ENCODE measurements around the gene CHST3.

Gene CHST3

DNA sequence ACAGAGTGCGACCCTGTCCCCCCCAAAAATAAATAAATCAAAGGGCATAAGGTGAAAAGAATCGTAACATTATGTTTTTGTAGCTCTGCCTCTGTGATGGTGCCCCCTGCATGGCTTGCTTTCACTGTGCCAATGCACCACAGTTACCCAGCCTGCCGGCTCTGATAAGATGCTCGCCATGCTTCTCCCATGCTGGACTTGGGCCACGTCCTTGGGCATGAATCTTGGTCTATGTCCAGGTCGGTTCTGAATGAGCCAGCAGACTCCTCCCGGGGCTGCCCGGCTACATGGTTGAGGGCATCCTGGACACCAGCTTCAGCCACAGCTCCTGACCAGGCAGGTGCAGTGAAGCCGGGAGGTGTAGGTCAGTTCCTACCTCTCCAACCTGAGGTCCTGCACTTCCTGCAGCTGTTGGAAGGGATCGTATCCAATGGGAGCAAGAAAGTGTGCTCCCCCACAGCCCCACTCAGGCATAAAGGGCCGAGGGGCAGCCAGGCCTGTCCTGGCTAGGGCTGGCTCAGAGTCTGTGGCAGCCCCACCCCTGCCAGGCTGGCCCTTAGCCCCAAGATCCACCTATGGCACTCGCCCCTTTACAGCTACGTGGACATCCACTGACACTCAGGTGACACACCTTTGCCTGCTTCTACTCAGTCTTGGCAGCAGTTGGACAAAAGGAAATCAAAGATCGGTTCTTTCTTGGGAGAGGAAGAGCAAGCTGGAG, 34.1 kb downstream of the CHST3 start:
- no peaks in the 10 kb centered on the region for H3K36me3 Mint-ChIP-seq
- H3K9me3 Mint-ChIP-seq, result no peaks in the 10 kb centered on the region
- ATAC-seq (replicated peaks) (no peak), DNase-seq (no peak)
- H3K27ac Mint-ChIP-seq, result no peak overlapping the region
- peaks cover 0 to 14% of the 10 kb centered on the region in 2 donors for H3K27me3 Mint-ChIP-seq
- peaks cover 6 to 20% of the 10 kb centered on the region in 2 donors for H3K4me1 Mint-ChIP-seq
- H3K4me3 Mint-ChIP-seq, result no peak overlapping the region

DNA sequence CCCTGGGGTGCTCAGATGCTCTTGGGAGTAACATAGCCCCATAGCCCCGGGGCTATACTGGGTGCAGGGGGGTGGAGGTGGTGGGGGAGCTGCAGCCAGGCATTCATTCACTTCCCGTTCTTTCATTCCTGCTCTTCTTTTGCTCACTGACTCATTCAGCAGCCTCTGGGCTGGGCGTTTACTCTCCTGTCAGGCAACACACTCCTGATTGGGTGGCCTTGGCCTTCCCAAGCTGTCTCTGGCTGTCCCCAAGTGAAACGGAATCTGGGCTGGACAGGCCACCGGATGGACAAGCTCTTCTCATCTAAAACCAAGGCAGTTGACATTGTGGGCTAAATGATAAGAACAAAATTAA, 34.6 kb downstream of the CHST3 start:
- no peaks in the 10 kb centered on the region for H3K36me3 Mint-ChIP-seq
- no peak for ATAC-seq (replicated peaks)
- peaks cover 6 to 20% of the 10 kb centered on the region in 2 donors for H3K4me1 Mint-ChIP-seq
- DNase-seq, result no peak
- peaks cover 0 to 12% of the 10 kb centered on the region in 2 donors for H3K27me3 Mint-ChIP-seq
- H3K9me3 Mint-ChIP-seq, result no peaks in the 10 kb centered on the region
- H3K4me3 Mint-ChIP-seq, result no peak overlapping the region
- H3K27ac Mint-ChIP-seq, result no peak overlapping the region

DNA sequence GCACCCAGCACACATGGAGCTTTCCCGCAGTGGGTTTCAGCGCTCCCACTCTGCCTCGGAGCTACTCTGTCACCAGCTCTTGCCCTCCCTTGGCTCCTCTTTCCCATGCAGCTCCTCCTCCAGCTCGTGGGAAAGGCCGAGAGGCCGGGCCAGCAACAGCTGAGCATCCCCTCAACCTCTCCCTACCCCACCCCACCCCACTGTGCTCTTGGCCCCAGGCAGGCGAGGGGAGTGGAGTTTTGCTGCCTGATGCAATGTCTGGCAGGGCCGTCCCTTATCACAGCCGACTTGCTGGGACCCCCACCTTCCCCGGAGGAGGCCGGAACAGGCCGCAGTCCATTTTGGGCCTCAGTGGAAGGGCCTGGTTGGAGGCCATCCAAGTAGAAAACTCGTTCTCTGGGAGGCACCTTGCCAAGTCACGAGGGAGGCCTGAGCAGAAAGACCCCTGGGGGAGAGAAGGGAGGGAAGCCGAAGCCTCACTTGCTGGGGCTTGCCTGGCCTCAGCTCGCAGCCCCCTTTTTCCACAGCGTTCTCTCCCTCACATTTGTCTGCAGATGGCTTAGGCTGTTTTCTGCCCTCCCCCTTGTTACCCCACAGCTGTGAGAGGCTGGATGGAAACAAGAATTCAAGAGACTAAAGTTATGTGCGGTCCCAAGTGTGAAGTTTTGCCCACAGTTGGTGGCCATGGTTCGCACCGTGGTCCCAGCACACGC, 35.3 kb downstream of the CHST3 start:
- peaks cover 6 to 20% of the 10 kb centered on the region in 2 donors for H3K4me1 Mint-ChIP-seq
- H3K27ac Mint-ChIP-seq, result peak overlapping the region; percentile 71
- peaks cover 0 to 12% of the 10 kb centered on the region in 2 donors for H3K27me3 Mint-ChIP-seq
- no peaks in the 10 kb centered on the region for H3K36me3 Mint-ChIP-seq
- H3K9me3 Mint-ChIP-seq, result no peaks in the 10 kb centered on the region
- DNase-seq, result no peak
- peak in 1 of 2 donors; percentile 77 for ATAC-seq (replicated peaks)
- H3K4me3 Mint-ChIP-seq, result no peak overlapping the region

DNA sequence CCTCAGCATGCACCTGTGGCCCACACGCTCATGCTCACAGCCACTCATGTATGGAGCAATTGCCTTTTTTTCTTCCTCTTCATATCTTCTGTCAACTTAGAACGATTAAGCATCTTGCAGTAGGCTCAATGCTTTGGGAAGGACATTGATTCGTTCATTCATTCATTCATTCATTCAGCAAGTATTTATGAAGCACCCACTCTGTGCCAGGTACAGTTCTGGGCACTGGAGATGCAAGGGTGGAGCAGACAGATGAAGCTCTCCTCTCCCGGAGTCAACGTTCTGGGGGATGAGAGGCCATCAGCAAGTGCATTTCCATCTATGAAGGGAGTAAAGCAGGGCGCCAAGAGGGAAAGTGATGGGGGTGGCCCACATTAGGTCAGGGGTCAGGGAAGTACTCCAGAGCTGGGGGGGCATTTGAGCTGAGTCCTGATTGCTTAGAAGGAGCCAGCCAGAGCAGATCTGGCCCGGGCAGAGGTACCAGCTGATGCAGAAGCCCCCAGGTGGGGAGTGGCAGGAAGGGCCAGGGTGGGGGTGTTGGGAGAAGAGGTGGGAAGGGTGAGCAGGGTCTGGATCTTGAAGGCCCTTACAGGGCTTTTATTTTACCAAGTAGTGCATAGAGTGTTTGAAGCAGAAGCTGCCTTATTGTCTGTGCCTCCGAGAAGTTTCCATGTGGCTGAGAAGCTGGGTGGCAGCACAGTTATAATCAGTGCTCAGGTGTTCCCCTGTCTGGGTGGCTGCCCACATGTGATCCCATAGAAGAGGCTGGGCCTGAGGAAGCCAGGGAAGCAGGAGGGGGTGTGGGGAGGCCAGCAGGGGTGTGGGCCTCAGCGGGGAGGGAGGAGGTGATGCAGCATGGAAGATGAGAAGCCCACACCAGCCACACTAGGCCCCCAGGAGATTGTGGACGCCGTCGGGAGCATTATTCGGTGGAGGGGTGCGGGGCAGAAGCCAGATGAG, 36.2 kb downstream of the CHST3 start:
- H3K4me1 Mint-ChIP-seq, result peaks cover 6 to 20% of the 10 kb centered on the region in 2 donors
- H3K4me3 Mint-ChIP-seq, result no peak overlapping the region
- H3K36me3 Mint-ChIP-seq, result no peaks in the 10 kb centered on the region
- peak overlapping the region; percentile 71 for H3K27ac Mint-ChIP-seq
- DNase-seq (no peak), ATAC-seq (replicated peaks) (peak in 1 of 2 donors; percentile 54)
- no peaks in the 10 kb centered on the region for H3K9me3 Mint-ChIP-seq
- H3K27me3 Mint-ChIP-seq, result peaks cover 0 to 12% of the 10 kb centered on the region in 2 donors

DNA sequence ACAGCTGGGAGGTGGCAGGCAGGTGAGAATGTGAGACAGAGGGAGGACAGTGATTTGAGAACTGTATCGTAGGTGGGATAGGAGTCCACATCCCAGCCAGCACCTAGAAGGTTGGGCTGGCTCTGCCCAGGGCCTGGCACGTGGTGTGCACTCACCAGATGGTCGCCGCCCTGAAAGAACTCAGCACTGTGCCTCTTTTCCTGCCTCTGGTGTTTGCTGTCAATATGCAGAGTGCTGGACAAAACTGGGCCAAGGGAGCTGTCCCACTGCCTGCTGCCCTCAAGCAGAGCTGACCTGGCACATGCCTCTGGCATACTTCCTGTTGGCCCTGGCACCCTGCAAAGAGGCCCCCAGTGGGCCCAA, 36.8 kb downstream of the CHST3 start:
- Mint-ChIP-seq H3K9me3 (no peaks in the 10 kb centered on the region), H3K27me3 (peaks cover 0 to 12% of the 10 kb centered on the region in 2 donors), H3K27ac (no peak overlapping the region), H3K4me3 (no peak overlapping the region), H3K4me1 (peaks cover 9 to 20% of the 10 kb centered on the region in 2 donors), H3K36me3 (no peaks in the 10 kb centered on the region)
- peak in 1 of 2 donors; percentile 28 for ATAC-seq (replicated peaks)
- no peak for DNase-seq

DNA sequence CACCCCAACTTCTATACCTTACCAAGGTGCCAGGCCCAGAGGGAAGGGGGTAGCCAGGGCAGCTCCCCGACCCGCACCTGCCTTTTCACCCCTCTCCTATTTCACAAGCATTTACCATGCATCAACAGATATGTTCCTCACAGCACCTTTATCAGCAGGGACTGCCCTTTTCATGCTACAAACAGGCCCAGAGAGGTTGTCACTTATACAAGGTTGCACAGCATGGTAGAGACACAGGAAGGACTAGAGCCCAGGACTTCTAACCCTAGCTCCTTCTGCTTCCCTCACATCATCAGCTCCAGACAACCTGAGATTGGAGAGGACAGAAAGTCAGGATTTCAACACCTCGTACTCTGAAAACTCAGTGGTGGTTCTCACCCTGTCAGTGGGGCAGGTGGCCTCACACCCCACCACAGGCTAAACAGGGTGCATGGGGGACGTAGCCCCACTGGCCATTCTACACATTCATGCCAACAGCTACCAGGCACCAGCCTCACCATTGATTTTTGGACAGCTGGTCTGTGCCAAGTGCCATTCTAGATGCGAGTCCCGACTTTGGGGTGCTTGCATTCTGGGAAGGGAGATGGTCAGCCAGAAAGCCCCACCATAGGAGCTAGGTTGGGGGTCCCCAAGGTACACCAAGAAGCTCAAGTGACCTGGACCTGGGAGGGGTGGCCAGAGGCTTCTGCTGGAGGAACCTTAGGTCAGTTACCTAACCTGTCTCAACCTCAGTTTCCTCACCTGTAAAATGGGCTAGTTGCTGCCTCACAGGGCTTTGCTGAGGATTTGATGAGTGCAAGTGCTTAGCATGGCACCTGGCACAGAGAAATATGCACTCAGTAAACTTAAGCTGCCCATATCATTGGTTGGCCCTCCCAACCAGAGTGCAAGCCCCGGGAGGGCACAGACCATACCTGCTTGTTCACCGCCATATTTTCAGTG, 38.4 kb downstream of the CHST3 start:
- peaks cover 16 to 18% of the 10 kb centered on the region in 2 donors for H3K4me1 Mint-ChIP-seq
- peaks cover 0 to 5% of the 10 kb centered on the region in 2 donors for H3K27me3 Mint-ChIP-seq
- DNase-seq (no peak), ATAC-seq (replicated peaks) (no peak)
- H3K9me3 Mint-ChIP-seq, result no peaks in the 10 kb centered on the region
- no peak overlapping the region for H3K4me3 Mint-ChIP-seq
- H3K36me3 Mint-ChIP-seq, result no peaks in the 10 kb centered on the region
- no peak overlapping the region for H3K27ac Mint-ChIP-seq

DNA sequence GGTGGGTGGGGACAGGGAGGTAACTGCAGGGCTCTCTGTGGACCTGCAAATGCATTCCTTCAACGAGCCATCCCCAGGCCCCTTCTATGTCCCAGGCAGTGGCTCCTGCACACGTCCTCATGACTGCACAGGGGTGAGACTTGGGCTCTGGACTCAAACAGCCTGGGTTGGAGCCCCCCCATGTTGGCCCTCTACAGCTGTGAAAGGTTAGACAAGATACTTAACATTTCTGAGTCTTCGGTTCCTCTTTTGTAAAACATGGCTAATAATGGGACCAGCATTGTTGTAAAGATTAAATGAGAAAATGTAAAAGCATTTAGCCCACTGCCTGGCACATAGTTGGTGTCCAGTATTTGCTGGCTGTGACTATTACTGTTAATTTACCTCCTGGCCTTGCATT, 41.8 kb downstream of the CHST3 start:
- H3K27me3 Mint-ChIP-seq, result no peaks in the 10 kb centered on the region
- H3K9me3 Mint-ChIP-seq, result no peaks in the 10 kb centered on the region
- H3K4me3 Mint-ChIP-seq, result no peak overlapping the region
- peaks cover 3 to 12% of the 10 kb centered on the region in 2 donors for H3K4me1 Mint-ChIP-seq
- no peak overlapping the region for H3K27ac Mint-ChIP-seq
- DNase-seq, result no peak
- ATAC-seq (replicated peaks), result peak; percentile 78 to 79
- H3K36me3 Mint-ChIP-seq, result no peaks in the 10 kb centered on the region

DNA sequence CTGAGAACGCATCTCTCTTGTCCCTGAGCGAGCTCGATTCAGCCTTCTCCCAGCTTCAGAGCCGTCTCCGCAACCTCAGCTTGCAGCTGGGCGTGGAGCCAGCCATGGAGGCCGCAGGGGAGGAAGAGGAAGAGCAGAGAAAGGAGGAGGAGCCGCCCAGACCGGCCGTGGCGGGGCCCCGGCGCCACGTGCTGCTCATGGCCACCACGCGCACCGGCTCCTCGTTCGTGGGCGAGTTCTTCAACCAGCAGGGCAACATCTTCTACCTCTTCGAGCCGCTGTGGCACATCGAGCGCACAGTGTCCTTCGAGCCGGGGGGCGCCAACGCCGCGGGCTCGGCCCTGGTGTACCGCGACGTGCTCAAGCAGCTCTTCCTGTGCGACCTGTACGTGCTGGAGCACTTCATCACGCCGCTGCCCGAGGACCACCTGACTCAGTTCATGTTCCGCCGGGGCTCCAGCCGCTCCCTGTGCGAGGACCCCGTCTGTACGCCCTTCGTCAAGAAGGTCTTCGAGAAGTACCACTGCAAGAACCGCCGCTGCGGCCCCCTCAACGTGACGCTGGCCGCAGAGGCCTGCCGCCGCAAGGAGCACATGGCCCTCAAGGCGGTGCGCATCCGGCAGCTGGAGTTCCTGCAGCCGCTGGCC, 43.2 kb downstream of the CHST3 start:
- ATAC-seq (replicated peaks) (no peak), DNase-seq (no peak)
- H3K27ac Mint-ChIP-seq, result no peak overlapping the region
- H3K9me3 Mint-ChIP-seq, result no peaks in the 10 kb centered on the region
- peaks cover 3 to 12% of the 10 kb centered on the region in 2 donors for H3K4me1 Mint-ChIP-seq
- H3K36me3 Mint-ChIP-seq, result no peaks in the 10 kb centered on the region
- no peaks in the 10 kb centered on the region for H3K27me3 Mint-ChIP-seq
- no peak overlapping the region for H3K4me3 Mint-ChIP-seq

DNA sequence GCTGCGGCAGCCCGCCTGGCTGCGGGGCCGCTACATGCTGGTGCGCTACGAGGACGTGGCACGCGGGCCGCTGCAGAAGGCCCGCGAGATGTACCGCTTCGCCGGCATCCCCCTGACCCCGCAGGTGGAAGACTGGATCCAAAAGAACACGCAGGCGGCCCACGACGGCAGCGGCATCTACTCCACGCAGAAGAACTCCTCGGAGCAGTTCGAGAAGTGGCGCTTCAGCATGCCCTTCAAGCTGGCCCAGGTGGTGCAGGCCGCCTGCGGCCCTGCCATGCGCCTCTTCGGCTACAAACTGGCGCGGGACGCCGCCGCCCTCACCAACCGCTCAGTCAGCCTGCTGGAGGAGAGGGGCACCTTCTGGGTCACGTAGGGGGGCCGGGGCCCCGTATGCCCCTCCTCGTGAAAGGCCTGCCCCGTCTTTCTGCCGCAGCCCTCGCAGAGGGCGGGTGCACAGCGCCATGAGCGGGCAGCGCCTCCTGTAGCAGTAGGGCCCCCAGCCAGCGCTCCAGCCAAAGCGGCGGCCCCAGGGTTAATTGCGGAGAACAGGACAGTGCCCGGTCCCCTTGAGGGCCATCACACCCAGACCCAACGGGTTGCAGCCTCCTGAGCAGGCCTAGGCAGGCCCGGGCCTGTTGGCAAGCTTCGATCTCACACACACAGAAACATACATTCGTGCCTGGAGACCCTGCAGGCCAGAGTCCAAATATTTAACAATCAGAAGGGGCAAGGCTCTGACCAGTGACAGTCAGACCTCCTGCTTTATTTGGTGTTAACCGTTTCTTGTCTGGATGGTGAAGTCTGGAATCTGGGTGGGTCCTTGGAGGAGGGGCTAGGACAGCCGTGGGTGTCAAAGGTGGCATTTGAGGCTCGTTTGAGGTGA, 44.1 kb downstream of the CHST3 start:
- H3K4me1 Mint-ChIP-seq, result peaks cover 3 to 12% of the 10 kb centered on the region in 2 donors
- no peaks in the 10 kb centered on the region for H3K9me3 Mint-ChIP-seq
- H3K4me3 Mint-ChIP-seq, result no peak overlapping the region
- no peak overlapping the region for H3K27ac Mint-ChIP-seq
- no peak for ATAC-seq (replicated peaks)
- H3K27me3 Mint-ChIP-seq, result no peaks in the 10 kb centered on the region
- no peaks in the 10 kb centered on the region for H3K36me3 Mint-ChIP-seq
- DNase-seq, result no peak

DNA sequence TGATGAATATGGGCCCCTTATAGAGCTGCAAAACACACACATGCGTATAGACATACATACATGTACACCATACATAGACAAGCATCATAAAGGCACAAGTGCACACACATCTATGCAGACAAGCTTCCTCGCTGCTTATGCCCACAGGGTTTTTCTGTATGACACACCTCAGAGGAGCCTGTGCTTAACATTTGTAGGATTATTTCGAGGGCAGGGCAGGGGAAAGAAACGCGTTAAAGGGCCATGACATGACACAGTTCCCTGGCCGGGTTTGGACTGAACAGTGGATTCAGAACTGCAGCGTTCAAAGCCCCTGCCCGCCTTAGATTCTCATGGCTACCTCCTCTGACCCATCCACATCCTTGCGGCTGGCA, 44.8 kb downstream of the CHST3 start:
- no peaks in the 10 kb centered on the region for H3K9me3 Mint-ChIP-seq
- no peak overlapping the region for H3K4me3 Mint-ChIP-seq
- ATAC-seq (replicated peaks) (no peak), DNase-seq (no peak)
- no peaks in the 10 kb centered on the region for H3K36me3 Mint-ChIP-seq
- no peaks in the 10 kb centered on the region for H3K27me3 Mint-ChIP-seq
- peaks cover 3 to 12% of the 10 kb centered on the region in 2 donors for H3K4me1 Mint-ChIP-seq
- H3K27ac Mint-ChIP-seq, result peak overlapping the region; percentile 42

DNA sequence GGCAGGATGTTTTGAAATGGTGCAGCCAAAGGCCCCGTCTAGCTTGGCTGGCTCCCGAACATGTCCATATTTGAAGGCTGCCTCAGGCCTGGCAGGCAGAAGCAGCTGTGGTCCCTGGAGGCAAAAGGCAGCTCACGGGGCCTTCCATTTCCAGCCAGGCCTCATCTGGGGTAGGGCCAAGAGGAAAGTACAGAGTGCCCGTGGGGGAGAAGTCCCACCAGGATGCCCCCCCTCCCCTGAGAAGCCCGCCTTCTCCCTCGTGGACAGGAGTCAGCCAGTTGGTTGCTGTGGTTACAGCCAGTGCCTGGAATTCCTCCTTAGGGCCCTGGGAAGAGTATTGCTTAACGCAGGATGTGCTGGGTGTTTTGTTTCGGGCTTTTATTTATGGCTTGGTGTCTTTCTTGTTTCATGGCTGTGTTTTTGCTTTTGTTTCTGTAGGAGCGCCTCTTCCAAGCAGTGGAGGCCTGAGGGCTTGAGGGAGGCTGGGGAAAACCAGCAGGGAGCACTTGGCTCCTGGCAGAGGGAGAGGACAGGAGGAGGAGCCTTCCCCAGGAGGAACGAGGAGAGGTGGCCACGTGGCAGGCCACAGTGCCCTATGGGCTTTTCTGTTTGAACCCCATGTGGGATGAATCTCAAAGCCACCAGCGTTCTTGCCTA, 45.4 kb downstream of the CHST3 start:
- Mint-ChIP-seq H3K4me1 (peaks cover 3 to 12% of the 10 kb centered on the region in 2 donors), H3K36me3 (no peaks in the 10 kb centered on the region), H3K9me3 (no peaks in the 10 kb centered on the region), H3K27me3 (no peaks in the 10 kb centered on the region), H3K4me3 (no peak overlapping the region), H3K27ac (peak overlapping the region; percentile 42)
- DNase-seq (no peak), ATAC-seq (replicated peaks) (no peak)
